Measurements from ENCODE around the gene PRDM10.
"Not testable (repeated sequence)": the region's sequence is repeated elsewhere in the genome, so short reads cannot be mapped to it uniquely, and the experiment has no call there.

The PRDM10 gene

GRCh38 chr11:130031945-130032344 is 29.3 kb upstream of the PRDM10 start:
- TF ChIP-seq POLR2A (IDR thresholded peaks at IDR 0.05; ENCODE audit: low read length) (no peak), GATA1 (IDR thresholded peaks at IDR 0.05; ENCODE audit: low read depth, low read length) (no peak)
- DNase-seq, result no peak

GRCh38 chr11:130031056-130031455 is 28.4 kb upstream of the PRDM10 start:
- TF ChIP-seq GATA1 (IDR thresholded peaks at IDR 0.05; ENCODE audit: low read depth, low read length) (no peak), POLR2A (IDR thresholded peaks at IDR 0.05; ENCODE audit: low read length) (no peak)
- DNase-seq, result no peak

GRCh38 chr11:130029137-130029536 is 26.5 kb upstream of the PRDM10 start:
- no peak for DNase-seq
- TF ChIP-seq GATA1 (IDR thresholded peaks at IDR 0.05; ENCODE audit: low read depth, low read length) (no peak), POLR2A (IDR thresholded peaks at IDR 0.05; ENCODE audit: low read length) (no peak)

- no peak for TF ChIP-seq GATA1 (IDR thresholded peaks at IDR 0.05; ENCODE audit: low read depth, low read length)
- TF ChIP-seq POLR2A (IDR thresholded peaks at IDR 0.05; ENCODE audit: low read length), result no peak
- DNase-seq, result no peak
Observed at GRCh38 chr11:130025371-130025770, 22.7 kb upstream of the PRDM10 start.

GRCh38 chr11:130024361-130024760 is 21.7 kb upstream of the PRDM10 start:
- TF ChIP-seq POLR2A (IDR thresholded peaks at IDR 0.05; ENCODE audit: low read length), result no peak
- no peak for TF ChIP-seq GATA1 (IDR thresholded peaks at IDR 0.05; ENCODE audit: low read depth, low read length)
- no peak for DNase-seq

GRCh38 chr11:130023204-130023603 is 20.6 kb upstream of the PRDM10 start:
- no peak for DNase-seq
- no peak for TF ChIP-seq GATA1 (IDR thresholded peaks at IDR 0.05; ENCODE audit: low read depth, low read length)
- no peak for TF ChIP-seq POLR2A (IDR thresholded peaks at IDR 0.05; ENCODE audit: low read length)

- TF ChIP-seq GATA1 (IDR thresholded peaks at IDR 0.05; ENCODE audit: low read depth, low read length) (no peak), POLR2A (IDR thresholded peaks at IDR 0.05; ENCODE audit: low read length) (no peak)
- no peak for DNase-seq
Observed at GRCh38 chr11:130022799-130023198, 20.2 kb upstream of the PRDM10 start.

- DNase-seq, result not testable (repeated sequence)
Observed at GRCh38 chr11:130021606-130022005, 19.0 kb upstream of the PRDM10 start.

GRCh38 chr11:130020323-130020722 is 17.7 kb upstream of the PRDM10 start:
- DNase-seq, result no peak
- TF ChIP-seq POLR2A (IDR thresholded peaks at IDR 0.05; ENCODE audit: low read length) (no peak), GATA1 (IDR thresholded peaks at IDR 0.05; ENCODE audit: low read depth, low read length) (no peak)

- DNase-seq, result not testable (repeated sequence)
Observed at GRCh38 chr11:130015846-130016245, 13.2 kb upstream of the PRDM10 start.

GRCh38 chr11:130008326-130008725 is 5.7 kb upstream of the PRDM10 start:
- DNase-seq, result no peak
- no peak for TF ChIP-seq POLR2A (IDR thresholded peaks at IDR 0.05; ENCODE audit: low read length)
- no peak for TF ChIP-seq GATA1 (IDR thresholded peaks at IDR 0.05; ENCODE audit: low read depth, low read length)

GRCh38 chr11:130006929-130007328 is 4.3 kb upstream of the PRDM10 start:
- DNase-seq, result peak; percentile 63 to 82
- no peak for TF ChIP-seq GATA1 (IDR thresholded peaks at IDR 0.05; ENCODE audit: low read depth, low read length)
- TF ChIP-seq POLR2A (IDR thresholded peaks at IDR 0.05; ENCODE audit: low read length), result no peak

GRCh38 chr11:130003717-130004001 is 1.0 kb upstream of the PRDM10 start:
- TF ChIP-seq GATA1 (IDR thresholded peaks at IDR 0.05; ENCODE audit: low read depth, low read length), result no peak
- TF ChIP-seq POLR2A (IDR thresholded peaks at IDR 0.05; ENCODE audit: low read length), result no peak
- DNase-seq, result no peak

- no peak for TF ChIP-seq GATA1 (IDR thresholded peaks at IDR 0.05; ENCODE audit: low read depth, low read length)
- peak; percentile 89 for TF ChIP-seq POLR2A (IDR thresholded peaks at IDR 0.05; ENCODE audit: low read length)
- DNase-seq, result peak; percentile 97 to 98
Observed at GRCh38 chr11:130002846-130003716, 446 bp upstream of the PRDM10 start.

GRCh38 chr11:130001461-130002351 is 929 bp downstream of the PRDM10 start:
- no peak for TF ChIP-seq GATA1 (IDR thresholded peaks at IDR 0.05; ENCODE audit: low read depth, low read length)
- no peak for TF ChIP-seq POLR2A (IDR thresholded peaks at IDR 0.05; ENCODE audit: low read length)
- peak; percentile 74 to 78 for DNase-seq

All from erythroblast (primary cell).